Lung microvascular endothelial cell (primary cell): ENCODE results near the gene MYBBP1A. TPM values are rescaled to one million over a fixed set of nuclear protein-coding genes. Genes with fewer than 3 reads are reported as not detected.

Source experiments
- DNase-seq, 2 donors: peaks; one replicate each; pipeline versions ENCODE4 v3.0.0 to v3.0.0-alpha.2; 2010; ENCODE audit warnings: low read depth in 2 of 2
- total RNA-seq: library from RNA; depleted of rRNA; stranded (reverse); fragments of >200 nt; gene quantifications from 2 replicates; pipeline ENCODE4 v1.2.1, GENCODE V29; 2014

The MYBBP1A gene
- total RNA-seq, 1 donor from 2014 or later = 31.7 TPM

DNA sequence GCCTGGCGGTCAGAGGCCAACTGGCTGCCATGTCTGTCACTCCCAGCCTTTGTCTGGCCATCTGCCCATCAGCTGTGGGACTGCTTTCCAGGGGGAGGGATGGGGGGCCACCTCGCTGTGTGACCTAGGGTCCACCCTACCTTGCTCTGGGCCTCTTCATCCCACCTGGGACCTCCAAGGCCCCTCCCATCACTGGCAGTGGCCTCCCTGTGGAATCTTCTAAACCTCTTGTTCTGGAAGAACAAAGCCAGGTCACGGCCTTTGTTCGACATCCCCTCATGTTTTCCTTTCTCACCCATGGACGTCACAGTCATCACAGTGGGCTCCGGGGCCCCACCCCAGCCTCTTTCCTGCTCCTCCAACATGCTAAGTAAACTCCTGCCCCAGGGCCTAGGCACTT lies 32.5 kb downstream of the MYBBP1A start:
- peak; percentile 30 to 60 for DNase-seq

DNA sequence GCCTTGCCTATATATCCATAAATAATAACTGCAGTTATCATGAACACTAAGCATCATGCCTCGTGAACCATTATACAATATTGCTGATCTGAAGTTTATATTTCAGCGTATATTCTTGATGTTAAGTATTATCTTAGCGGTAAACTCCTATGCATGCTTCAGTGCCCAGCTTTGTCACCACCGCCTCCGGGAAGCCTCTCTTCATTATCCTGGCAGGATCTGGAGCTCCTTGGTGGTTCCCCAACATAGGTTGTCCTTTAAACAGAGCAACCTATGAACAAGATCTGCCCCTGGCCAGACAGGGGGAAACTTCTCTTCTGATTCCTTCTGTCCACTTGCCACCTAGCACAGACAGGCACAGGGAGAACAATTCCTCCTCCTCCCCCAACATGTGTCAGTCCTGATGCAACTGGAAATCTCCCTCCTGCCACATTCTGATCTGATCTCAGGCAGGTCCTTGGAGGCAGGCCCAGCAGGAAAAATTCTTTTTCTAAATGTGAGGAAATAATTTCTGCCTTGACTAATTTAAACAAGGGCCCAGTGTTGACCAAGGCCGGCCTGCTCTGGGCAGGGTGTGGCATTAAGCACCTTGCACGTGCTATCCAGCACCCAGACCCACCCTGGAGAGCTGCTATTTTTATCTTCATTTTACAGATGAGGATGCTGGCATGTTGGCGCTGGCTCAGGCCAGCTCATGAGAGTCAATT lies 34.1 kb downstream of the MYBBP1A start:
- DNase-seq = peak; percentile 22 to 49

DNA sequence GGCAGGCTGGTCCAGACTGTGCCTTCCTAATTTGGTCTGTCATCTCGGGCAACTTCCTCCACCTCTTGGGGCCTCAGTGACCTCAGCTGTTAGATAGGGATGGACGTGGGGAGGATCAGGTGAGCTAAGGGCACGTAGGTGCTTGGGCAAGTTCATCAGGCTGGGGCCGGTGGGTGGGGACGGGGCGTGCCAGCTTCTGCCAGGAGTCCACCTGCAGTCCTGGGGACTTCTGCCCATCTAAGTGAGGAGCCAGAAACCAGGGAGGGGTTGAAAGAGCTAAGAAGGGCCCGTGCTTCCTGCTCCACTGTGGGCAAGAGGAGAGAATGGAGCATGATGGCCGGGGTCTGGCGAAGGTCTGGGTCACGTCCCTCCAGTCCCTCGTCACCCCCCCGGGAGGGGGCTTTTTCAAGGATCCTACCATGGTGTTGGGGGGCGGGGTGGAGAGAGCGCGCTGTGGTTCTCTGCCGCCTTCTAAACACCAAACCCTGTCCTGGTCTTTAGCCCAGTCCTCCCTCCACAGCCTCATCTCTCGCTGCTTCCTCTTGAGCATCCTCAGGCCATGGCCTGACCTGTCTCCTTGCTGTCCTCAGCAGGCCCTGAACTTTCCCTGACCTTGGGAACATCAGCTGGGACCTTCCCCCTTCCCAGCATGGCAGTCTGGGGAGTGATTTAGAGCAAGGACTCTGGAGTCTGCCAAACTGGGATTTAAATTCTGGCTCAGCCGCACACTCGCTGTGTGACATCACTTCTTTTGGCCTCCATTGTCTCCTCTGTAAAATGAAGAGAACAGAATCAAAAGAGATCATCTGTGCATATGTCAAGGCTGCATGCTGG lies 34.9 kb downstream of the MYBBP1A start:
- no peak for DNase-seq

DNA sequence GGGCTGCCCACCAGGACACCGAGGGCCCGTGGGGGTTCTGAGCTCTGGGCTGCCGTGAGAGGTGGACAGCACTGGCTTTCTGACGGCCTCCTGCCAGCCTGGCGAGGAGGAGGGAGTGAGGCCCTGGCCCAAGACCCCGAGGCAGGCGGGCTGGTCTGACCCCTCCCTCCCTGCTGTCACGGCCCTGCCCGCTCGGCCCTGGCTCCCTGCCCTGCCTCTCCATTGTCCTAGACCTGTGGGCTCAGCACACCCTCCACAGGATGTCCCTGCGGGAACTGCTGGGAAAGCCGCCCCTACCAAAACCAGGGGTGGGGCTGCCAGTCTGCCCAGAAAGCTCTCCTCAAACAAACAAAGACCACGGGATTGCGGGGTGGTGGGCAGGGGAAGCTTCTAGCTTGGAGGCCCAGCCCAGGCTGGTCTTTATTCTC lies 35.8 kb downstream of the MYBBP1A start:
- peak; percentile 39 to 93 for DNase-seq

DNA sequence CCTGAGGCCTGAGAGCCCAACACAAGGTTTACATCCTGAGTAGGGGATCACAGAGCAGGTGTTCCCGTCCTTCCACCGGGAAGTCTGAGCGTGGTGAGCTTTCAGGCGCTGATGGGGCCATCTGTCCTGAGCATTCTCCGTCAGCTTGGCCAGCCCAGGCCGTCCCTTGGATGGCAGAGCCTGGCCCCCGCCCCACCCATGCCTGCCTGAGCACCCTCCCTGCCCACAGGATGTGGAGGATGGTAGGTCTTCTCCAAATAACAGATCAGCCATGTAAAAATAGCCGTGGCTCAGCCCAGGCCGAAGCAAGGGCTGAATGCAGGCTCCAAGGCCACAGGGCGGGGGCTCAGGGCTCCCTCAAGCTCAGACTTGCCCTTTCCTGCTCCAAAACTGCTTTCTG lies 36.3 kb downstream of the MYBBP1A start:
- DNase-seq = no peak

DNA sequence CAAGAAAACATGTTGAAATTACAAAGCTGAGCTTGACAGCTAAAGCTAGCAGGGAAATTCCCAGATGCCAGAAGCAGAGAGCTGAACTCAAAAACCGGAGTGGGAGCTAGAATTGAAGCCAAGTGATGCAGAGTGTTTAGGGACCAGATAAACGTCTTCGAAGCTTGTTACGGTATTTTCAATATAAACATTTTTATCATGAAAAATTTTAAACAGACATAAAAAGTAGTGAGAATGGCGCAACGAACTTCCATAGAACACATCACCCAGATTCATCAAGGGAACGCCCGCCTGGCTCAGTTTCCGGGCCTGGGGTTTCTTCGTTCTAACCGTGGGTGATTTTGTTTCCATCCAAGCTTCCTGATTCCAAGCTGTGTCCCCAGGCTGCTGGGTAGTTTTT lies 38.4 kb downstream of the MYBBP1A start:
- DNase-seq = no peak

DNA sequence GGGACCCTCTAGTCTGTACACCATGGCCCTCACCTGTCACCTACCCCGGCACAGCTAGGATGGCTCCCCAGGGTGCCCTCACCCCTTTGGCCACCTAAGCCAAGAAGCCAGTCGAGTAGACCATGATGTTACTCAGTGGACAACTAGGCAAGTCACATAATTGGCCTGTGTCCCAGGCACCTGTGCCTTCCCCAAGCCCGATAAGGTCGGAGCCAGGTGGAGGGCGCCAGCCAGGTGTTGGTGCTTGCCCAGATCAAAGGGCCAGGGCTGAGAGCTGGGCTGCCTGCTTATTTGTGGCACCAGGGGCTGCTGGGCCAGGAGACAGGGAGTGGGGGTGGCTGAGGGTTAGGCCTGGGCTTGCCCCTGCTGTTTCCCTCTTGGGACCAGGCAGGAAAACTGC lies 39.7 kb downstream of the MYBBP1A start:
- no peak for DNase-seq

DNA sequence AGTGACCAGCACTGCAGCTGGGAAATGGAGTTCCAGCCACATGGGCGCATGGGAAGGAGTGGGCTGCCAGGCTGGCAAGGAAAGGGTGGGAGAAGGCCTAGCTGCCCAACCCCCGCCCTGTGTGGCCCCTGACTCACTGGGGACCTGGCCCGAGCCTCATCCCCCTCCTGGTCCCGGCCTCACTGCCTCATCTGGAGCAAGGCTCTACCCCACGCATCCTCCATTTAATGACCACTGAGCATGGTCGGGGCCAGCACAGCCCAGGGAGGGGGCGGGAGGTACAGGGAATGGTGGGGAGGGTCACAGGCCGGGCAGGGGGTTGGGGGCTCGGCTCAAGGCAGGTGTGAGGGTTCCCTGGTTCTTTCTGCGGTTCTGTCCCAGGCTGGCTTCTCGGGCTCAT lies 40.4 kb downstream of the MYBBP1A start:
- DNase-seq = no peak

DNA sequence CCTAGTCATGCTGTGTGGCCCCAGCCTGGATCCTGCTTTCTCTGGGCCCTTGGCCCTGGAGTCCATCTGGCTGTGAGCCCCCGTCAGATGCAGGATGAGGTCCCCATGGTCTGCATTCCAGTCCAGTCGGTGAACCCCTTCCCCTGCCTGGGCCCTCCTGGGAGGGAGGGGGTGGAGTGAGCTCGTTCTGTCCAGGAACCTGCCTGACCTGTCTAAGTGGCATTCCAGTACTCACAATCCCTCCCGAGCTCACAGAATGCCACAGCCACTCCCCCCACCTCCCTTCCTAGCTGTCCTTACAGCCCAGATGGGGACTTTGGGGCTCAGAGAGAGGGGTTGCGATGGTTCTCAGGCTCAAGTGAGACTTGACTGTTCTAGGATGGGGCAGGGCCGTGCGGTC lies 41.0 kb downstream of the MYBBP1A start:
- no peak for DNase-seq

DNA sequence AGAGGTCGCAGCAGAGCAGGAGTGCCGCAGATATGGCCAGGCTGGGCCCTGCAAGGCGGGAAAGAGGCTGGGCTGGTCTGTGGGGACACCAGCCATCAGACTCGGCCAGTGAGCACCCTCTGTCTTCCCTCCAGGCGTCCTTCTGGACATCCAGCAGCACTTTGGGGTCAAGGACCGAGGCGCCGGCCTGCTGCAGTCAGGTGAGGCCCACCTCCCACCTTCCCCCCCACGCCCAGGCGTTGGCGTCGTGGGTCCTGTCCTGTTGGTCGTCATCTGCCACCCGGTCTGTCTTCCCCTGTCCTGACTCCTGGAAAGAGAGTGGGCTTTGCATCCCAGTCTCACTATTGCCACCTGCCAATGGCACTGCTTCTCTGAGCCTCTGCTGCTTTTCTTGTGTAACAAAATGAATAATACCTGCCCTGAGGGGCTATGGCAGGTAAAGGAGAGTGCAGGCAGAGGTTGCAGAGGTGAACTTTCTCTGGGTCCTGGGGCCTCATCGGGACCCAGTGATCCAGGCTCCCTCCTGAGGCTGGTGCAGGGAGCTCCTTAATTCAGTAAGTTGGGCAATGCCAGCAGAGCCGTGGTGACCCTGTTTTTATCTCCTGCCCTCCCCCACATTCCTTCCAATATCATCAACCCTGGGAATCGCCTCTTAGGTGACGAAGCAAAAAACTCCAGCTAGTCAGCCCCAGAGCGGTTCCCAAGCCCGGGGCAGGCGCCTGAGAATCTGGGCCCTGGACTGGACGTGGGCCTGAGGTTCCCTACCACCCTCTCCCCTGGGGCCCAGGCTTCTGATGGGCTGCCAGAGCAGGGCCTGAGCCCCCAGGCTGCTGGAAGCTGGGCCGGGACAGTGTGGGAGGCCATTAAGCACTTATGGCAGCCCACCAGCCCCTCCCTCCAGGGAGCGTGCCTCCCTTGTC lies 41.8 kb downstream of the MYBBP1A start:
- DNase-seq = no peak

DNA sequence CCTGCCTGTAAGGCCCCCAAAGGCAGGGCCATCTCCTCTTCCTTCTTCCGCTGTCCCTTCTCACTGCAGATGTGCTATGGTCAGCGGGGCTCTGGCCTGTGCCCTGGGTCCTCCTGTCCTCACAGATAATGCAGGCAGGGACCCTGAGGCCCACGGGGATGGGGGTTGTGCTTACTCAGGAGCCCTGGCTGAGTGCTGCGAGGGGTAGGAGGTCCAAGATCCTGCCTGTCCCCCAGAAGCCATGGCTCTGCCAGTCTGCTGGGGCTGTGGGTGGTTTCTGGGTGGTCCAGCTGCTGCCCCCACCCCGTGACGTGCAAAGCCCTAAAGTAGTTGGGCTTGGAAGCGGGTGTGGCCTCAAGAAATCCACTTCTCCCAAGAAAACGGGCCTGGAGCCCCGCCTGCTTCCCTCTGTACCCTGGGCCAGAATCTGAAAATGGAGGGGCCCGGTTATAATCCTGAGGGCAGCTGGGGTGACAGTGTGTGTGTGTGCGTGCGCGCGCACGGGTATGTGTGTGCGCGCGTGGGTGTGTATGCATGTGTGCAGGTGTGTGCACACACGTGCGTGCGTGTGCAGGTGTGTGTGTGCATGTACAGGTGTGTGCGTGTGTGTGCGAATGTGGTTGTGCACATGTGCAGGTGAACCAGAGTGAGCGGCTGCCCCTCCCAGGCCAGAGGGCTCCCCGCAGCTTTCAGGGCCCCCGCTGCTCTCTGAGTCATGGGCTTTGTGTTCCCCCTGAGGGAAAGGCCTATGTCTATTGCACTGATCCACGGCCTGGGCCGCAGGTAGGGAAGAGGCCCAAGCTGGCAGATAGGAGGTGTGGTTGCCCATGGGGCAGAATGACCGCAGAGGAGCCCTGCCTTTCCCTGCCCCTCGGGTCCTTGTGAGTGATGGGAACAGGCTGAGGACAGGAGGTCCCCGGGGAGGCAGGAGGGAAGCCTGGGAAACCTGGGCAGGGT lies 42.8 kb downstream of the MYBBP1A start:
- DNase-seq = no peak

DNA sequence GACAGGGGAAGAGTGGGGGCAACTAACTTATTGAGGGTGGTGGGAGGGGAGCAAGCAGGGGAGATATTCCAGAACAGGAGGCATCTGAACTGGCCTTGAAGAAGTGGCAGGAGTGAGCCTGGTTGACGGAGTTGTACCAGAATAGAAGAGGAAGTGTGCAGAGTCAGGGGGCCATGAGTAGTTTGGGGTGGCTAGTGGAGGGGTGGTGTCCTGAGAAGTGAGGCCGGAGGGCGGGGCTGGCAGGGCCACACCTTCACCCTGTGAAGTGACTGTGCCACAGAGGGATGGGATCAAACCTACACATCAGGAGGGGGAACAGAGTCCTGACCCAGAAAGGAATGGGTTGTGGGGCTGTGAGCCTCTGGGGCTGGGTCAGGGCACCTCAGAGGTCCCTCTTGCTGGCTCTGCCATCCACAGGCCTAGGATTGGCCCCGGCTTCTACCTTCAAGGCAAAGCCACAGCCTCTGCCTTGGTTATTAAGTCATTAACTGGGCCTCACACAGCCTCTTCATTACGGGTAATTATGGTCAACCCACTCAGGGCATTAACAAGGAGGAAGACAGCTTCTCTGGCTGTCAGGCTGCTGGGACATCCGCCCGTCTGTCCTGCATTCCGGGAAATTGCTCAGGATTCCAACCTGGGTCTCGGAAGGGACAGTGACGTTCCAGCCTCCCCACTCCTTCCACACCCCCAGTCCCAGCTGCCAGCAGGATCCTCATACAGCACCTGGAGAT lies 43.8 kb downstream of the MYBBP1A start:
- no peak for DNase-seq

DNA sequence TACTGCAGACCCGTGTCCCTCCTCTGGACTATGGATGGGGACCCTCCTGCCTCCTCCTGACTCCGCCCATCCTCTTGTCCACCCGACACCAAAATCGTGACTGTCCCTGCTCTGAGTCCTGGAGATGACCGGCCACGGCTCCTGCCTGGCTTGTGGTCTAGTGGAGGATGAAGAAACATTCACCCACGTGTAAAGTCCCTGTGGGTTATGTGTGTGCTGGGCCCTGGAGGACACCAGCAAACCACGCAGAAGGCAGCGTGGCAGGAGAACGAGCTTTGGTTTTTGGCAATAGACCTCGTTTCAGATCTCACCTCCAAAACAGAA lies 44.6 kb downstream of the MYBBP1A start:
- no peak for DNase-seq

DNA sequence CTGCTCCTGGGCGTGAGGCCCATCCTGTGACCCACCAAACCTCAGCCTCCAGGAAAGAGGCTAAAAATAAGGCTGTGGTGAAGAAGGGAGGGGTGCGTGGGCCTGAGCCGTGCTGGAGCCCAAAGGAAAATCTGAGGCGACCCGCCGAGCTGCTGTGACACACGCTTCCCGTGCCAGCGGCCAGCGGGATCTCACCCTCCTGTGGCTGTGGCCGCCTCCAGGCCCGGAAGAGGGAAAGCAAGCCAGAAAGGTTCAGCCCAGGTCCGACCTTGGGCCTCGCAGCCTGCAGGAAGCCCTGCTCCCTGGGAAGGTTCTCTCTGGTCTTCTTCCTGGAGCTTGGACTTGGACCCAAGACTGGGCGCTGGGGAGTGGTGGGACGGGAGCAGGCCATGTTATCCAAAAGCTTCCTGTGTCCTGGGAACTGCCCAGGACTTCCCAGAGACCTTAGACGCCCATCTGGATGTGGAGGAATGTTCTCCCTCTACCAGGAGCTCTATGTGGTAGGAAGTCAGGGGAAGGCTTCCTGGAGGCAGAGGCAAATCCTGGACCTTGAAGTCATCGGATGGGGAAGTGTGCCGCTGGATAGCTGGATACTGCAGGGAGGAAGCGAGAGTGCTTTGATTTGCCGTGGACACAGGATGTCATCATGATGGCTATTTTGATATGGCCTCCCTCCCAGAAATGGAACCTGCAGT lies 45.1 kb downstream of the MYBBP1A start:
- peak; percentile 31 to 66 for DNase-seq

DNA sequence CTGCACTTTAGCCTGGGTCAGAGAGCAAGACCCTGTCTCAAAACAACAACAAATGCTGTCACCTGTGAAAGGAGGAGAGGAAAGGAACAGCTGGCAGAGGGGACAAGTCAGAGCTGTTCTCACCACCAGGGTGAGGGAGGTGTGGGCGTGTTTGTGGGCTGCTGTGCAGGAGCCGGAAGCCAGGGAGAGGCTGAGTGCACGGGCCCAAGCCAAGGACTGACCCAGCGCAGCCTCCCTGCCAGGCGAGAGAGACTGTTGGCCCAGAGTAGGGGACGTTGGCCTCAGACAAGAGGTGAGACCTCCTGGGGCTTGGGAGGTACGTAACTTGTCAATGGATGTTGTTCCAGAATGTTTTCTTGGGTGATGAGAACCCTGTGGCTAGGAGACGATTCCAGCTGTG lies 45.8 kb downstream of the MYBBP1A start:
- peak; percentile 27 to 50 for DNase-seq

DNA sequence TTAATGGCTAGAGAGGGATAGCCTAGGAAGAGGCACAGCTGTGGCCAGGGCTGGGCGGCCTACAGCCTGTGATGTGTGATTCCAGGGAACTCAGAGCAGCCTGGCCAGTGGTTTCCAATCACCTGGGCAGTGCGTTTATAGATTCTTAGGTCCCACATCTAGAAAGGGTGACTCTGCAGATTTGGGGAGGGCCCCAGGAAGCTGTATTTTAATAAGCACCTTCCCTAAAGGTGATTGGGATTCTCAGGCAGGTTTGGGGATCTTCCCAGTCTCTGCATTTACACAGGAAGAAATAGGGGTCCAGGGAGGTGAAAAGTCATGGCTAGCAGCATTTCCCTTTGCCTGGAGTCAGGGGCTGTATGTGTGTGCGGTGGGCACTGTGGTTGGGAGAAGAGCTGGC lies 47.0 kb downstream of the MYBBP1A start:
- DNase-seq = no peak

DNA sequence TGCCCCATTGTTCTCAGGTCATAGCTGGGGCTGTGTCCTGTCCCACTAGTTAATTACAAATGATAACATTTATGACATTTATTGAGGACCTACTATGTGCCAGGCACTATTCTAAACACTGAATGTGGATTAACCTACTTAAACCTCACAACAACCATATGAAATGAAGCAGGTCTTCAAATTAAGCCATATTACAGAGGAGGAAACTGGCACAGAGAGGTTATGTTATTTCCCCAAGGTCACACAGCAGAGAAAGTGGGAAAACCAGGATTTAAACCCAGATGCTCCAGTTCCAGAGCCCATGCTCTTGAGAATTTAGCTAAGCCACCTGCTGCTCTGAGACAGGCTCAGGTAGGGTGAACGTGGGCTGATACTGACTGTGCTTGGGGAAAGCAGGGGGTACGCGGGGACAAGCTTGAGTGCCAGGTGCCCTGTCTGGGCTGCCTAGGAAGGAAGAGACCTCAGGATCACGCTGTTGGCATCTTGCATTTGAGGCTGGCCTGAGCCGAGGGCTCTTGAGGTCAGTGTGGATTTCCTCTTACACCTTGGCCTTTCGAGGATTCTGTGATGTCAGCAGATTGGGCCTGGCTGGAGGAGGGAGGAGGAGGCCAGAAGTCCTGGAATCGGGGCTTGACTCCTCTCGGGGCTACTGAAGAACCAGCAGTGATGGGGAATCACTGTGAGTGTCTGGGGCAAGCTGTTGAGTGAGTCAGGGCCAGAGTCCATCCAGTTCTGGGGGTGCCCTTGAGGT lies 47.6 kb downstream of the MYBBP1A start:
- DNase-seq = no peak

DNA sequence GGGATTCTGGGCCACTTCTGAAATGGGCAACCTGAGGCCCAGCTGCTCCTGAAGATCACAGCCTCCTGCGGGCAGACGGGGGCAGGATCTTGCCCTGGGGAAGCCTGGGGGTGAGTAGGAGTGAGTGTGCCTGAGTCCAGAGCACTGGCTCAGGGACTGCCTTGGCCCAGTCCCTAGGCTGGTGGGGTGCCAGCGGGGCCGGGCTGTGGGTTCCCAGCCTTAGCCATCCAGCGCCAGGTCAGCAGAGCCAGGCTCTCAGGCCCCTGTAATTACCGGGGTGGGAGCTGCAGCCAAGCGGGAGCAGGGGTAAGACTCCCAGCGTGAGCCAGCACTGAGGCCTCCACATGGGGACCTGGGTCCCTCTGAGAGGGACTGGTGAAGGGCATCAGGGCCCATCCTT lies 48.3 kb downstream of the MYBBP1A start:
- DNase-seq = no peak
